Eye (tissue), 1 donor: ENCODE results near the gene LIPT1.
"Not testable (repeated sequence)": the region's sequence is repeated elsewhere in the genome, so short reads cannot be mapped to it uniquely, and the experiment has no call there.

ENCODE experiments used
- DNase-seq: peaks from one replicate; pipeline ENCODE4 v3.0.0-alpha.2; 2015

Gene LIPT1

GRCh38 chr2:99180755-99181623 is 26.2 kb downstream of the LIPT1 start, which contains the start of the genes MITD1 and MRPL30:
TSS of gene MITD1 (minus strand) at chr2:99181058. CDS start at chr2:99180981, 77 bp downstream.
TSS of gene MRPL30 (plus strand) at chr2:99181184. CDS start at chr2:99186204, 5,020 bp downstream.
- peak; percentile 98 for DNase-seq

DNA sequence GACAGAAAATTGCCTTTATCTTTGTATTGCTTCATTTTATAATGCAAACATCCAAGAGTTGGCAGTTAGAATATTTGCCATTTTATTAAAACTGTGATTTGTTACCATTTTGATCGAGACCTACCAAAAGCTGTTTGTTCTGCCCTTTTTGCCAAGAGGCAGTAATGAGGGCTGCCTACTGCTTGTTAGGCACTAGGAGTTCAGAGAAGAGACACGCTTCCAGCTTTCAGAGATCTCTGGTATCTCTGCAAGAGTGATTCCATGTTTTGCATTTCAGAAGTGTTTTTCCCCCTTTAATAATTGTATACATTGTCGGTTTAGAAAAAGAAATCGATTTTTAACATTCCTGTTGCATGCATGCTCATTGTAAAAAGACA is 26.8 kb downstream of the LIPT1 start:
- no peak for DNase-seq

GRCh38 chr2:99183025-99183424 is 28.3 kb downstream of the LIPT1 start:
- DNase-seq, result no peak

- DNase-seq, result no peak
These were observed 30.0 kb downstream of the LIPT1 start for GRCh38 chr2:99184811-99185210.

- DNase-seq, result no peak
These were observed 32.2 kb downstream of the LIPT1 start for GRCh38 chr2:99187011-99187410.

- DNase-seq, result no peak
These were observed 33.6 kb downstream of the LIPT1 start for GRCh38 chr2:99188357-99188756.

DNA sequence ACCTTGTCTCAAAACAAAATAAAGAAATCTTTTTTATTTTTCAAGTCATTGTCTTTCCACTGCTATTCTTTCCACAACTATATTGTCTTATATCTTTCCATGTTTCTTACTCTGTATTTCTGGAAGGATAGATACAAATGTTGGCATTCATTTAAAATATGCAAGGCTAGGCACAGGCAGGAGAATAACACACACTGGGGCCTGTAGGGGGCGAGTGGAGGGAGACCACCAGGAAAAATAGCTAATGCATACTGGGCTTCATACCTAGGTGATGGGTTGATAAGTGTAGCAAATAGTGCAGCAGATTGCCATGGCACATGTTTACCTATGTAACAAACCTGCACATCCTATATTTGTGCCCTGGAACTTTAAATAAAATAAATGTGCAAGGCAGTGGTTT is 35.8 kb downstream of the LIPT1 start:
- no peak for DNase-seq

- DNase-seq, result not testable (repeated sequence)
These were observed 37.6 kb downstream of the LIPT1 start for GRCh38 chr2:99192364-99192763.

DNA sequence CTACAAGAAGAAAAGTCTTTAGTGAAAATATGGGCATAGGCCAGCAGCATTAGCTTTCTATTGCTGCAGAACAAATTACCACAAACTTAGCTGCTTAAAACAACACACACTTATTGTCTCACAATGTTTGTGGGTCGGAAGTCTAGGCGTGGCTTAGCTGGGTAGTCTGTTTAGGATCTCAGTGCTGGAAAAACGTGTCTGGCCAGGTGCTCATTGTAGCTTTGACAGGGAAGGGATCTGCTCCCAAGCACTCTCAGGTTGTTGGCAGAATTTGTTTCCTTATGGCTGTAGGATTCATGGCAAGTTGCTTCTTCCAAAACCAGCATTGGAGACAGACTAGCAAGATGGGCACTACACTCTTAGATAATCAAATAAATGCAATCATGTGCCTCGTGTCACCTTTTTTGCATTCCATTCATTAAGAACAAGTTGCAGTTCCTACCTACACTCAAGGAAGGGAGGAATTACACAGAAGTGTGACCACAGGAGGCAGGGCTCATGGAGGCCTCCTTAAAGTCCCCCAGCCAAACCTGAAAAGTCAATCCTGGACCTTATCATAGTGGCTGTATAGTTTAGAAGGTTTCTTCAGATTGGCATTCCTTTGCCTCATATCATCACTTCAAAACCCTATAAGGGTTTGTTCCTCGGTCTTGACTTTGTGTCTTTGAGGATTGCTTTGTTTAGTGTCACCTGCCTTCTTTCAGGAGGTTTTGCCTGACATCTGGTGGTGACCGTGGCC is 43.5 kb downstream of the LIPT1 start:
- DNase-seq, result no peak

GRCh38 chr2:99200076-99200800 is 45.5 kb downstream of the LIPT1 start:
- no peak for DNase-seq

GRCh38 chr2:99201959-99202678 is 47.4 kb downstream of the LIPT1 start:
- no peak for DNase-seq

- no peak for DNase-seq
These were observed 50.7 kb downstream of the LIPT1 start for GRCh38 chr2:99205491-99205890.
